ENCODE measurements around the gene SPNS1.

Gene SPNS1

GRCh38 chr16:29029168-29029994 is 54.8 kb downstream of the SPNS1 start:
- no peak for FAIRE-seq

- no peak for FAIRE-seq
Observed at GRCh38 chr16:29030086-29030840, 55.7 kb downstream of the SPNS1 start.

Data from colon (tissue), 2 donors.